ENCODE measurements around the gene ZBTB1. TPM values are rescaled to one million over a fixed set of nuclear protein-coding genes. Genes with fewer than 3 reads are reported as not detected.

ZBTB1 gene
- total and polyA plus RNA-seq, 4 donors = 5.4 to 29.3 (median 10.7) TPM

Small RNA genes lying within 50 kb of the gene (small RNA-seq; reads per million reads assigned to genes)
- not detected for gene AL049869.4

Other genes with a start within 250 kb of the ZBTB1 start
- under 1 TPM; 0.08 to 0.09 TPM for gene ESR2, start 210.4 kb upstream of the ZBTB1 start, total RNA-seq
- under 1 TPM; 0.01 to 0.28 TPM for gene ESR2, start 210.4 kb upstream of the ZBTB1 start, polyA plus RNA-seq
- 100 to 1,000 TPM in 1 of 2 donors, 10 to 100 TPM in 1; 43.8 to 203 TPM for gene MTHFD1, start 116.4 kb upstream of the ZBTB1 start, total RNA-seq
- gene MTHFD1, start 116.4 kb upstream of the ZBTB1 start, polyA plus RNA-seq = 100 to 1,000 TPM; 110 to 134 TPM
- 1 to 10 TPM in 1 of 2 donors, under 1 TPM in 1; 0.28 to 2.3 TPM for gene AKAP5, start 39.3 kb upstream of the ZBTB1 start, total RNA-seq
- under 1 TPM; 0.07 to 0.25 TPM for gene AKAP5, start 39.3 kb upstream of the ZBTB1 start, polyA plus RNA-seq
- 1 to 10 TPM; 3.2 to 5.9 TPM for gene ZBTB25, start 932 bp upstream of the ZBTB1 start, total RNA-seq
- gene ZBTB25, start 932 bp upstream of the ZBTB1 start, polyA plus RNA-seq = 1 to 10 TPM; 1.4 to 4.1 TPM
- gene HSPA2, start 36.0 kb downstream of the ZBTB1 start, total RNA-seq = 1 to 10 TPM; 3.4 to 5.6 TPM
- gene HSPA2, start 36.0 kb downstream of the ZBTB1 start, polyA plus RNA-seq = 1 to 10 TPM; 1.2 to 4.8 TPM
- under 1 TPM; 0.08 to 0.09 TPM for gene PPP1R36, start 45.2 kb downstream of the ZBTB1 start, total RNA-seq
- gene PPP1R36, start 45.2 kb downstream of the ZBTB1 start, polyA plus RNA-seq = under 1 TPM in 1 of 2 donors, not detected in 1; 0.08 TPM
- 10 to 100 TPM; 14.5 to 14.7 TPM for gene PLEKHG3, start 199.7 kb downstream of the ZBTB1 start, total RNA-seq
- 10 to 100 TPM in 1 of 2 donors, 1 to 10 TPM in 1; 8.4 to 21.3 TPM for gene PLEKHG3, start 199.7 kb downstream of the ZBTB1 start, polyA plus RNA-seq

Data from liver (tissue), 5 donors.